ENCODE results near the gene LRCH1. TPM values are rescaled to one million over a fixed set of nuclear protein-coding genes. Genes with fewer than 3 reads are reported as not detected.

LRCH1 gene
- total RNA-seq, 2 experiments from 2014 or later = 15.5 to 17.1 TPM

GRCh38 chr13:46721054-46721453 is 168.1 kb downstream of the LRCH1 start:
- ChIA-PET POLR2A (no interaction called here), CTCF (interaction anchor here (0.7 to 15.1 kb wide), 20 partner anchors 8 to 249 kb away, joined by 3 to 149 read pairs (median 4); partner anchors contain the start of gene LRCH1)
- ATAC-seq = peak; percentile 53
- no peaks in the 10 kb centered on the region for H3K27me3 Mint-ChIP-seq
- TF ChIP-seq CTCF (IDR thresholded peaks at IDR 0.05) = peak; percentile 85
- H3K4me3 Mint-ChIP-seq = no peak overlapping the region
- peak; percentile 65 for DNase-seq
- intact Hi-C loops (cut with micrococcal nuclease) = loop anchor here (2.0 to 5.0 kb wide), 2 partner anchors 170 to 229 kb away; no protein-coding TSS in a partner anchor
- H3K36me3 Mint-ChIP-seq (ENCODE audit: low read depth) = peaks cover 23% of the 10 kb centered on the region
- no peaks in the 10 kb centered on the region for H3K4me1 Mint-ChIP-seq (ENCODE audit: low read depth)
- no peak overlapping the region for H3K27ac Mint-ChIP-seq
- no peaks in the 10 kb centered on the region for H3K9me3 Mint-ChIP-seq

- TF ChIP-seq CTCF (IDR thresholded peaks at IDR 0.05) = no peak
- Mint-ChIP-seq H3K4me3 (no peak overlapping the region), H3K27me3 (no peaks in the 10 kb centered on the region), H3K9me3 (no peaks in the 10 kb centered on the region), H3K27ac (no peak overlapping the region), H3K36me3 (ENCODE audit: low read depth) (peaks cover 51% of the 10 kb centered on the region), H3K4me1 (ENCODE audit: low read depth) (peaks cover 3% of the 10 kb centered on the region)
- ATAC-seq (peak; percentile 34), DNase-seq (peak; percentile 9)
- CTCF ChIA-PET = interaction anchor here (1.2 to 15.1 kb wide), 2 partner anchors 175 to 235 kb away, joined by 4 to 149 read pairs; partner anchors contain the start of gene LRCH1
- POLR2A ChIA-PET = interaction anchor here (0.7 kb wide), 1 partner anchor 70 kb away, joined by 3 read pairs; the partner anchor contains the start of gene ESD
- intact Hi-C loops (cut with micrococcal nuclease) = no loop called here
Measured at GRCh38 chr13:46726347-46726746, 173.4 kb downstream of the LRCH1 start.

- ATAC-seq = peak; percentile 62
- TF ChIP-seq CTCF (IDR thresholded peaks at IDR 0.05) = peak; percentile 55
- CTCF ChIA-PET = interaction anchor here (0.9 to 15.1 kb wide), 4 partner anchors 19 to 235 kb away, joined by 3 to 149 read pairs (median 3); partner anchors contain the start of gene LRCH1
- Mint-ChIP-seq H3K36me3 (ENCODE audit: low read depth) (peaks cover 47% of the 10 kb centered on the region), H3K4me1 (ENCODE audit: low read depth) (peaks cover 3% of the 10 kb centered on the region), H3K27ac (no peak overlapping the region), H3K9me3 (no peaks in the 10 kb centered on the region), H3K27me3 (no peaks in the 10 kb centered on the region), H3K4me3 (no peak overlapping the region)
- intact Hi-C loops (cut with micrococcal nuclease) = no loop called here
- POLR2A ChIA-PET = no interaction called here
- peak; percentile 66 for DNase-seq
Measured at GRCh38 chr13:46728777-46729176, 175.8 kb downstream of the LRCH1 start.

GRCh38 chr13:46731535-46731934 is 178.6 kb downstream of the LRCH1 start:
- CTCF ChIA-PET = interaction anchor here (1.5 to 15.1 kb wide), 2 partner anchors 13 to 180 kb away, joined by 3 to 149 read pairs; partner anchors contain the start of gene LRCH1
- Mint-ChIP-seq H3K36me3 (ENCODE audit: low read depth) (peaks cover 30% of the 10 kb centered on the region), H3K27me3 (no peaks in the 10 kb centered on the region), H3K27ac (no peak overlapping the region), H3K9me3 (no peaks in the 10 kb centered on the region), H3K4me3 (no peak overlapping the region), H3K4me1 (ENCODE audit: low read depth) (peaks cover 3% of the 10 kb centered on the region)
- POLR2A ChIA-PET = no interaction called here
- no peak for ATAC-seq
- TF ChIP-seq CTCF (IDR thresholded peaks at IDR 0.05) = no peak
- no peak for DNase-seq
- intact Hi-C loops (cut with micrococcal nuclease) = no loop called here

GRCh38 chr13:46735425-46735824 is 182.5 kb downstream of the LRCH1 start:
- H3K4me3 Mint-ChIP-seq = no peak overlapping the region
- TF ChIP-seq CTCF (IDR thresholded peaks at IDR 0.05) = no peak
- no peaks in the 10 kb centered on the region for H3K9me3 Mint-ChIP-seq
- DNase-seq = no peak
- no peaks in the 10 kb centered on the region for H3K4me1 Mint-ChIP-seq (ENCODE audit: low read depth)
- POLR2A ChIA-PET = interaction anchor here (0.6 kb wide), 2 partner anchors 15 to 366 kb away, joined by 4 to 5 read pairs; no protein-coding TSS in a partner anchor
- no peaks in the 10 kb centered on the region for H3K27me3 Mint-ChIP-seq
- H3K27ac Mint-ChIP-seq = no peak overlapping the region
- CTCF ChIA-PET = no interaction called here
- no peak for ATAC-seq
- H3K36me3 Mint-ChIP-seq (ENCODE audit: low read depth) = peaks cover 12% of the 10 kb centered on the region
- intact Hi-C loops (cut with micrococcal nuclease) = no loop called here

Data from activated CD8-positive, alpha-beta T cell treated with anti-CD3 and anti-CD28 coated beads for 36 hours (primary cell).